ENCODE data around the gene MUC4.

Gene MUC4

GRCh38 chr3:195760345-195761122 is 51.2 kb downstream of the MUC4 start:
- no peak overlapping the region for H3K27ac ChIP-seq (ENCODE audit: low read depth, low read length)
- H3K4me3 ChIP-seq (ENCODE audit: insufficient read depth, low read length, poor library complexity, severe bottlenecking) = no peak overlapping the region
- H3K27me3 ChIP-seq (ENCODE audit: low read length) = no peaks in the 10 kb centered on the region
- no peaks in the 10 kb centered on the region for H4K20me1 ChIP-seq (ENCODE audit: low read depth, low read length)
- TF ChIP-seq EZH2phosphoT487 (conservative IDR thresholded peaks at IDR 0.05; ENCODE audit: low read length) = no peak
- no peak for TF ChIP-seq CTCF (IDR thresholded peaks at IDR 0.05; ENCODE audit: insufficient read depth, low read length, poor library complexity, severe bottlenecking)
- H3K9me2 ChIP-seq (replicated peaks; ENCODE audit: insufficient read depth, low read length) = no peaks in the 10 kb centered on the region
- H3K9ac ChIP-seq (ENCODE audit: low read length) = no peak overlapping the region
- H3F3A ChIP-seq (ENCODE audit: insufficient read depth) = no peaks in the 10 kb centered on the region
- H2AFZ ChIP-seq (ENCODE audit: low read depth, low read length, severe bottlenecking) = no peak overlapping the region
- no peaks in the 10 kb centered on the region for H3K79me2 ChIP-seq (ENCODE audit: insufficient read depth, low read length)
- H3K9me3 ChIP-seq (ENCODE audit: insufficient read depth, low read length) = no peaks in the 10 kb centered on the region
- no peaks in the 10 kb centered on the region for H3K36me3 ChIP-seq (ENCODE audit: low read length)
- H3K4me2 ChIP-seq (ENCODE audit: low read depth, low read length, poor library complexity, severe bottlenecking) = no peak overlapping the region

DNA sequence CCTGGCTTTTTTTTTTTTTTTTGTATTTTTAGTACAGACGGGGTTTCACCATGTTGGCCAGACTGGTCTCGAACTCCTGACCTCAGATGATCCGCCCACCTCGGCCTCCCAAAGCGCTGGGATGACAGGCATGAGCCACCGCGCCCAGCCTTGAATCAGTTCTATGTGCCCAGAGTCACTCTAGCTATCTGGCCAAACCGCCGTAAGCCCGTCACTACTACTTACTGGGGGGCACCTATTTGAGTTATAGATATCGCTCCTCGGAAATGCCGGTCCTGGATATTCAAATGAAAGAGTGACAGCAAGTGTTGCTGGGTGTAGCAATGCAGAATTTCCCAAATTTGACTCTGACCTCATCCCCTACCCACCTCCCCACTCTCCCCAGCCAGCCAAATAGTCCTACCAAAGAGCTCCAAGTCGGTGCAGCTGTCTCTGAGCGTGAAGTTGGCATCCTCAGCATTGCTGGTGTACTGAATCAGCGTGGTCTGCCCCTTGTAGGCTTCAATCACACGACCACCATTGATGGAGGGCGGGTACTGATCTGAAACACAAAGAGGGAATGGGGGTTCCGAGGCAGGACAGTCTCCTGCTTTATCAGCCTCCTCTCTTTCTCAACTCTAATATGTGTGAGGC is 52.9 kb downstream of the MUC4 start:
- Histone ChIP-seq H3F3A (ENCODE audit: insufficient read depth) (no peaks in the 10 kb centered on the region), H3K27me3 (ENCODE audit: low read length) (no peaks in the 10 kb centered on the region), H3K4me3 (ENCODE audit: insufficient read depth, low read length, poor library complexity, severe bottlenecking) (no peak overlapping the region), H3K79me2 (ENCODE audit: insufficient read depth, low read length) (no peaks in the 10 kb centered on the region), H3K9me2 (replicated peaks; ENCODE audit: insufficient read depth, low read length) (no peaks in the 10 kb centered on the region), H3K9me3 (ENCODE audit: insufficient read depth, low read length) (no peaks in the 10 kb centered on the region), H3K36me3 (ENCODE audit: low read length) (no peaks in the 10 kb centered on the region), H3K27ac (ENCODE audit: low read depth, low read length) (no peak overlapping the region), H3K4me2 (ENCODE audit: low read depth, low read length, poor library complexity, severe bottlenecking) (no peak overlapping the region), H4K20me1 (ENCODE audit: low read depth, low read length) (no peaks in the 10 kb centered on the region), H2AFZ (ENCODE audit: low read depth, low read length, severe bottlenecking) (no peak overlapping the region), H3K9ac (ENCODE audit: low read length) (no peak overlapping the region)
- TF ChIP-seq CTCF (IDR thresholded peaks at IDR 0.05; ENCODE audit: insufficient read depth, low read length, poor library complexity, severe bottlenecking) = no peak
- TF ChIP-seq EZH2phosphoT487 (conservative IDR thresholded peaks at IDR 0.05; ENCODE audit: low read length) = no peak

GRCh38 chr3:195757827-195758226 is 53.9 kb downstream of the MUC4 start:
- TF ChIP-seq EZH2phosphoT487 (conservative IDR thresholded peaks at IDR 0.05; ENCODE audit: low read length) (no peak), CTCF (IDR thresholded peaks at IDR 0.05; ENCODE audit: insufficient read depth, low read length, poor library complexity, severe bottlenecking) (no peak)
- Histone ChIP-seq H3K4me2 (ENCODE audit: low read depth, low read length, poor library complexity, severe bottlenecking) (no peak overlapping the region), H3K36me3 (ENCODE audit: low read length) (no peaks in the 10 kb centered on the region), H3K9ac (ENCODE audit: low read length) (no peak overlapping the region), H3K4me3 (ENCODE audit: insufficient read depth, low read length, poor library complexity, severe bottlenecking) (no peak overlapping the region), H2AFZ (ENCODE audit: low read depth, low read length, severe bottlenecking) (no peak overlapping the region), H3F3A (ENCODE audit: insufficient read depth) (no peaks in the 10 kb centered on the region), H3K27me3 (ENCODE audit: low read length) (no peaks in the 10 kb centered on the region), H4K20me1 (ENCODE audit: low read depth, low read length) (no peaks in the 10 kb centered on the region), H3K27ac (ENCODE audit: low read depth, low read length) (no peak overlapping the region), H3K9me3 (ENCODE audit: insufficient read depth, low read length) (no peaks in the 10 kb centered on the region), H3K9me2 (replicated peaks; ENCODE audit: insufficient read depth, low read length) (no peaks in the 10 kb centered on the region), H3K79me2 (ENCODE audit: insufficient read depth, low read length) (no peaks in the 10 kb centered on the region)

All from SU-DHL-6 (cell line).